GM23338 (cell line): Measurements from ENCODE around the gene KCTD18. TPM values are rescaled to one million over a fixed set of nuclear protein-coding genes. Genes with fewer than 3 reads are reported as not detected.

Experiments used
- ATAC-seq: fragments of 200-7000 bp; cut with Tn5 transposase; 3 replicates; pipeline ENCODE4 v1.9.1; 2020
- DNase-seq: peaks from one replicate; pipeline ENCODE4 v3.0.0-alpha.2; 2015; ENCODE audit warnings: low spot score
- H2AFZ ChIP-seq: fragments of 200-600 bp; sonication (generic); 2 replicates; pipeline ENCODE4 v1.8.0; 2016; ENCODE audit warnings: antibody characterized with exemption, mild to moderate bottlenecking, moderate library complexity
- H3F3A ChIP-seq: fragments of 200-600 bp; sonication (generic); replicated peaks from 2 replicates; pipeline ENCODE4 v1.8.0; 2017; ENCODE audit warnings: antibody characterized with exemption, mixed run types, low read depth
- H3K27ac ChIP-seq: fragments of 200-600 bp; sonication (generic); 2 replicates; pipeline ENCODE4 v1.6.1; 2016; ENCODE audit warnings: low read depth
- H3K27me3 ChIP-seq: fragments of 200-600 bp; sonication (generic); 2 replicates; pipeline ENCODE4 v1.8.0; 2016; ENCODE audit warnings: mild to moderate bottlenecking, mixed run types, moderate library complexity; ENCODE audit not compliant: insufficient read depth
- H3K36me3 ChIP-seq: fragments of 200-600 bp; sonication (generic); 2 replicates; pipeline ENCODE4 v1.8.0; 2016; ENCODE audit warnings: mild to moderate bottlenecking; ENCODE audit not compliant: insufficient read depth
- H3K4me1 ChIP-seq: fragments of 200-600 bp; sonication (generic); 2 replicates; pipeline ENCODE4 v1.8.0; 2016; ENCODE audit warnings: mild to moderate bottlenecking, moderate library complexity; ENCODE audit not compliant: insufficient read depth
- H3K4me2 ChIP-seq: fragments of 200-600 bp; sonication (generic); 2 replicates; pipeline ENCODE4 v1.7.1; 2017; ENCODE audit warnings: mixed run types
- H3K4me3 ChIP-seq: fragments of 200-600 bp; sonication (generic); 2 replicates; pipeline ENCODE4 v1.6.1; 2016; ENCODE audit warnings: mixed run types
- H3K79me2 ChIP-seq: fragments of 200-600 bp; sonication (generic); replicated peaks from 2 replicates; pipeline ENCODE4 v1.8.0; 2017; ENCODE audit warnings: mild to moderate bottlenecking; ENCODE audit not compliant: insufficient read depth
- H3K9me2 ChIP-seq: fragments of 200-600 bp; sonication (generic); 2 replicates; pipeline ENCODE4 v1.8.0; 2017; ENCODE audit not compliant: insufficient read depth
- H4K20me1 ChIP-seq: fragments of 200-600 bp; sonication (generic); replicated peaks from 2 replicates; pipeline ENCODE4 v1.8.0; 2017; ENCODE audit warnings: mild to moderate bottlenecking; ENCODE audit not compliant: insufficient read depth
- H3K27ac Mint-ChIP-seq: 2 replicates; pipeline ENCODE4 v1.8.0; 2020; ENCODE audit warnings: inconsistent platforms, mild to moderate bottlenecking, moderate library complexity, mixed read lengths
- H3K27me3 Mint-ChIP-seq: 3 replicates; pipeline ENCODE4 v1.8.0; 2022; ENCODE audit warnings: low read depth, mild to moderate bottlenecking, moderate library complexity, mixed read lengths, inconsistent platforms; ENCODE audit not compliant: insufficient read depth, poor library complexity
- H3K36me3 Mint-ChIP-seq: 3 replicates; pipeline ENCODE4 v1.8.0; 2021; ENCODE audit warnings: low read depth, mild to moderate bottlenecking, inconsistent platforms, moderate library complexity, mixed read lengths
- H3K4me1 Mint-ChIP-seq: 3 replicates; pipeline ENCODE4 v1.8.0; 2020; ENCODE audit warnings: mild to moderate bottlenecking, inconsistent platforms, mixed read lengths
- H3K4me3 Mint-ChIP-seq: 3 replicates; pipeline ENCODE4 v1.8.0; 2021; ENCODE audit warnings: moderate library complexity, mild to moderate bottlenecking, inconsistent platforms, mixed read lengths
- H3K9me3 Mint-ChIP-seq: 3 replicates; pipeline ENCODE4 v1.8.0; 2020; ENCODE audit warnings: moderate library complexity, mild to moderate bottlenecking, inconsistent platforms, mixed read lengths
- CREB1 ChIP-seq: fragments of 250-450 bp; sonication (Bioruptor Pico); IDR thresholded peaks from 2 replicates; pipeline ENCODE4 v1.5.0; 2020; ENCODE audit warnings: low read depth, mild to moderate bottlenecking, moderate library complexity
- EZH2 ChIP-seq: fragments of 200-600 bp; sonication (generic); IDR thresholded peaks from one replicate; pipeline ENCODE4 v1.8.0; 2017; ENCODE audit warnings: antibody characterized with exemption, mild to moderate bottlenecking, low read depth; ENCODE audit not compliant: unreplicated experiment
- EZH2phosphoT487 ChIP-seq: fragments of 200-600 bp; sonication (generic); IDR thresholded peaks from one replicate; pipeline ENCODE4 v1.8.1; 2018; ENCODE audit warnings: antibody characterized with exemption; ENCODE audit not compliant: unreplicated experiment
- JUNB ChIP-seq: IDR thresholded peaks from one replicate; pipeline ENCODE4 v1.6.1; 2016; ENCODE audit warnings: antibody characterized with exemption; ENCODE audit not compliant: unreplicated experiment
- NANOG ChIP-seq: IDR thresholded peaks from 2 replicates; pipeline ENCODE4 v1.6.1; 2016; ENCODE audit warnings: antibody characterized with exemption, borderline replicate concordance
- POLR2AphosphoS5 ChIP-seq: IDR thresholded peaks from 2 replicates; pipeline ENCODE4 v1.6.1; 2016; ENCODE audit warnings: antibody characterized with exemption, low read depth
- STAT1 ChIP-seq: IDR thresholded peaks from one replicate; pipeline ENCODE4 v1.6.1; 2016; ENCODE audit warnings: antibody characterized with exemption; ENCODE audit not compliant: unreplicated experiment
- ZNF114 ChIP-seq: fragments of 250-450 bp; sonication (Bioruptor Pico); IDR thresholded peaks from 2 replicates; pipeline ENCODE4 v1.5.0; 2020; ENCODE audit warnings: mild to moderate bottlenecking, moderate library complexity
- ZNF331 ChIP-seq: fragments of 250-450 bp; sonication (Bioruptor Pico); IDR thresholded peaks from 2 replicates; pipeline ENCODE4 v1.5.0; 2020; ENCODE audit warnings: low read depth, mild to moderate bottlenecking, moderate library complexity
- polyA plus RNA-seq: library from polyadenylated mRNA; unstranded; fragments of >200 nt; fragmentation: Nextera tagmentation; extraction: Ambion mirVana; gene quantifications from 2 replicates; pipeline ENCODE4 v1.2.1, GENCODE V29; 2016
- total RNA-seq: library from RNA; depleted of rRNA; stranded (reverse); fragments of >200 nt; shearing (Covaris generic); gene quantifications from 2 replicates; pipeline ENCODE4 v1.2.3, GENCODE V29; 2014
- TF ChIP-seq, protein P1 (sequence below): IDR thresholded peaks from one replicate; pipeline ENCODE4 v1.6.1; 2018; ENCODE audit warnings: antibody characterized with exemption; ENCODE audit not compliant: unreplicated experiment
- TF ChIP-seq, protein P2 (sequence below): IDR thresholded peaks from 2 replicates; pipeline ENCODE4 v1.6.1; 2016; ENCODE audit warnings: antibody characterized with exemption
- TF ChIP-seq, protein P3 (sequence below): fragments of 250-450 bp; sonication (Bioruptor Pico); IDR thresholded peaks from 2 replicates; pipeline ENCODE4 v1.5.0; 2020; ENCODE audit warnings: mild to moderate bottlenecking, moderate library complexity

KCTD18 gene
- total and polyA plus RNA-seq, 2 experiments from 2014 or later: 3.3 to 4.7 TPM

DNA sequence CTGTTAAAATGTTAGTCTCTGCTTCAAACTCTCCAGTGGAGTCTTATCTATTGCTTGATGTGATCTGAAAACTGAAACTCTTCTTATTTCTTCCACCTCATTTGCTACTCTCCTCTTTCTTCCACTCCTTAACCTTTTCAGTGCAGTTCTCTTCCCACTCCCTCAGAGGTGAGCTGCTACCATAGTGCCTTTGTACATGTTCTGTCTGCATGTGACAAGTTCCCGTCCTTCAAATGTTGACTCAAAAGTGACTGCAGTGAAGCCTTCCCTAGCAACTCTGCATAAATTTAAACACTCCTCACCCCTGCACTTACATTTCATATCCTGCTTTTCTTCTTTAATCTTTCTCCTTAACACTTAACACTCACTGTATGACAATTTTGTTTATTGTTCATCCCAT is 28.3 kb upstream of the KCTD18 start:
- no peaks in the 10 kb centered on the region for H3K9me2 ChIP-seq
- H3K9me3 Mint-ChIP-seq: no peaks in the 10 kb centered on the region
- H3K27me3 Mint-ChIP-seq: no peaks in the 10 kb centered on the region
- peaks cover 21% of the 10 kb centered on the region for H3K36me3 ChIP-seq
- ATAC-seq (no peak), DNase-seq (no peak)
- no peak overlapping the region for H3K27ac Mint-ChIP-seq
- no peak overlapping the region for H3K4me2 ChIP-seq
- H2AFZ ChIP-seq: no peak overlapping the region
- H3K4me1 Mint-ChIP-seq: no peaks in the 10 kb centered on the region; the same call in 2 of the 3 replicates
- H3F3A ChIP-seq: no peaks in the 10 kb centered on the region
- H3K4me1 ChIP-seq: no peaks in the 10 kb centered on the region
- TF ChIP-seq POLR2AphosphoS5 (no peak), CREB1 (CRISPR knock-in tag) (no peak), EZH2phosphoT487 (no peak), EZH2 (no peak)
- TF ChIP-seq, protein P1, sequence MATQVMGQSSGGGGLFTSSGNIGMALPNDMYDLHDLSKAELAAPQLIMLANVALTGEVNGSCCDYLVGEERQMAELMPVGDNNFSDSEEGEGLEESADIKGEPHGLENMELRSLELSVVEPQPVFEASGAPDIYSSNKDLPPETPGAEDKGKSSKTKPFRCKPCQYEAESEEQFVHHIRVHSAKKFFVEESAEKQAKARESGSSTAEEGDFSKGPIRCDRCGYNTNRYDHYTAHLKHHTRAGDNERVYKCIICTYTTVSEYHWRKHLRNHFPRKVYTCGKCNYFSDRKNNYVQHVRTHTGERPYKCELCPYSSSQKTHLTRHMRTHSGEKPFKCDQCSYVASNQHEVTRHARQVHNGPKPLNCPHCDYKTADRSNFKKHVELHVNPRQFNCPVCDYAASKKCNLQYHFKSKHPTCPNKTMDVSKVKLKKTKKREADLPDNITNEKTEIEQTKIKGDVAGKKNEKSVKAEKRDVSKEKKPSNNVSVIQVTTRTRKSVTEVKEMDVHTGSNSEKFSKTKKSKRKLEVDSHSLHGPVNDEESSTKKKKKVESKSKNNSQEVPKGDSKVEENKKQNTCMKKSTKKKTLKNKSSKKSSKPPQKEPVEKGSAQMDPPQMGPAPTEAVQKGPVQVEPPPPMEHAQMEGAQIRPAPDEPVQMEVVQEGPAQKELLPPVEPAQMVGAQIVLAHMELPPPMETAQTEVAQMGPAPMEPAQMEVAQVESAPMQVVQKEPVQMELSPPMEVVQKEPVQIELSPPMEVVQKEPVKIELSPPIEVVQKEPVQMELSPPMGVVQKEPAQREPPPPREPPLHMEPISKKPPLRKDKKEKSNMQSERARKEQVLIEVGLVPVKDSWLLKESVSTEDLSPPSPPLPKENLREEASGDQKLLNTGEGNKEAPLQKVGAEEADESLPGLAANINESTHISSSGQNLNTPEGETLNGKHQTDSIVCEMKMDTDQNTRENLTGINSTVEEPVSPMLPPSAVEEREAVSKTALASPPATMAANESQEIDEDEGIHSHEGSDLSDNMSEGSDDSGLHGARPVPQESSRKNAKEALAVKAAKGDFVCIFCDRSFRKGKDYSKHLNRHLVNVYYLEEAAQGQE: no peak
- H3K4me3 Mint-ChIP-seq: no peak overlapping the region
- no peaks in the 10 kb centered on the region for H3K27me3 ChIP-seq
- no peaks in the 10 kb centered on the region for H3K79me2 ChIP-seq
- no peak overlapping the region for H3K27ac ChIP-seq
- H3K36me3 Mint-ChIP-seq: peaks cover 35% of the 10 kb centered on the region
- H3K4me3 ChIP-seq: no peak overlapping the region
- 0 out of 2 replicates have a peak, but pooled peaks cover 2% of the 10 kb centered on the region for H4K20me1 ChIP-seq

DNA sequence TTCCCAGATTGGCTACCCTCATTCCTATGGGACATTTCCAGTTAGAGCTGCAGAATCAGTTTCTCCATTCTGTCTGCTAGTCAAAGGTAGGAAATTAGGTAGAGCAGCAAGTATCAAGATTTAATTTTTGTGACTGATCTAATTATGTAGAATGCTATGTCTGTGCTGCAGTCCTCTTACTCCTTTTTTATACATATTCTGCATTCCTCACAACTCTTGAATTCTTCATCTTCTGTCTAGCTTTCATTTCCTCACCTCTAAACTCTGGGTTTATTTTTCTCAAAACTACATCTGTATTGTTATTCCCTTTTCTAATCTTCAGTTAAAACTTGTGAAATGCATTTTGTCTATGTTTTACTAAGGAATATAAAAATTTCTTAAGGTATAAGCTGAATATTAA is 24.7 kb upstream of the KCTD18 start:
- H3K27me3 ChIP-seq: no peaks in the 10 kb centered on the region
- no peak overlapping the region for H3K27ac Mint-ChIP-seq
- H3K36me3 Mint-ChIP-seq: peaks cover 6% of the 10 kb centered on the region; the same call in 2 of the 3 replicates
- no peak overlapping the region for H2AFZ ChIP-seq
- no peaks in the 10 kb centered on the region for H3K9me3 Mint-ChIP-seq
- peaks cover 15% of the 10 kb centered on the region for H3K36me3 ChIP-seq
- H3K27me3 Mint-ChIP-seq: no peaks in the 10 kb centered on the region
- no peak overlapping the region for H3K4me3 Mint-ChIP-seq
- H3K27ac ChIP-seq: no peak overlapping the region
- H3K9me2 ChIP-seq: no peaks in the 10 kb centered on the region
- no peaks in the 10 kb centered on the region for H3K4me1 ChIP-seq
- H3F3A ChIP-seq: no peaks in the 10 kb centered on the region
- no peak overlapping the region for H3K4me3 ChIP-seq
- peaks cover 3% of the 10 kb centered on the region for H4K20me1 ChIP-seq
- H3K4me2 ChIP-seq: no peak overlapping the region
- H3K79me2 ChIP-seq: peaks cover 13% of the 10 kb centered on the region
- DNase-seq: no peak
- no peaks in the 10 kb centered on the region; the same call in 2 of the 3 replicates for H3K4me1 Mint-ChIP-seq
- no peak for ATAC-seq
- TF ChIP-seq ZNF331 (CRISPR knock-in tag) (no peak), EZH2phosphoT487 (no peak), ZNF114 (CRISPR knock-in tag) (no peak), JUNB (no peak), NANOG (no peak), STAT1 (no peak)
- TF ChIP-seq, protein P2, sequence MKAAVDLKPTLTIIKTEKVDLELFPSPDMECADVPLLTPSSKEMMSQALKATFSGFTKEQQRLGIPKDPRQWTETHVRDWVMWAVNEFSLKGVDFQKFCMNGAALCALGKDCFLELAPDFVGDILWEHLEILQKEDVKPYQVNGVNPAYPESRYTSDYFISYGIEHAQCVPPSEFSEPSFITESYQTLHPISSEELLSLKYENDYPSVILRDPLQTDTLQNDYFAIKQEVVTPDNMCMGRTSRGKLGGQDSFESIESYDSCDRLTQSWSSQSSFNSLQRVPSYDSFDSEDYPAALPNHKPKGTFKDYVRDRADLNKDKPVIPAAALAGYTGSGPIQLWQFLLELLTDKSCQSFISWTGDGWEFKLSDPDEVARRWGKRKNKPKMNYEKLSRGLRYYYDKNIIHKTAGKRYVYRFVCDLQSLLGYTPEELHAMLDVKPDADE: no peak
- TF ChIP-seq, protein P3, sequence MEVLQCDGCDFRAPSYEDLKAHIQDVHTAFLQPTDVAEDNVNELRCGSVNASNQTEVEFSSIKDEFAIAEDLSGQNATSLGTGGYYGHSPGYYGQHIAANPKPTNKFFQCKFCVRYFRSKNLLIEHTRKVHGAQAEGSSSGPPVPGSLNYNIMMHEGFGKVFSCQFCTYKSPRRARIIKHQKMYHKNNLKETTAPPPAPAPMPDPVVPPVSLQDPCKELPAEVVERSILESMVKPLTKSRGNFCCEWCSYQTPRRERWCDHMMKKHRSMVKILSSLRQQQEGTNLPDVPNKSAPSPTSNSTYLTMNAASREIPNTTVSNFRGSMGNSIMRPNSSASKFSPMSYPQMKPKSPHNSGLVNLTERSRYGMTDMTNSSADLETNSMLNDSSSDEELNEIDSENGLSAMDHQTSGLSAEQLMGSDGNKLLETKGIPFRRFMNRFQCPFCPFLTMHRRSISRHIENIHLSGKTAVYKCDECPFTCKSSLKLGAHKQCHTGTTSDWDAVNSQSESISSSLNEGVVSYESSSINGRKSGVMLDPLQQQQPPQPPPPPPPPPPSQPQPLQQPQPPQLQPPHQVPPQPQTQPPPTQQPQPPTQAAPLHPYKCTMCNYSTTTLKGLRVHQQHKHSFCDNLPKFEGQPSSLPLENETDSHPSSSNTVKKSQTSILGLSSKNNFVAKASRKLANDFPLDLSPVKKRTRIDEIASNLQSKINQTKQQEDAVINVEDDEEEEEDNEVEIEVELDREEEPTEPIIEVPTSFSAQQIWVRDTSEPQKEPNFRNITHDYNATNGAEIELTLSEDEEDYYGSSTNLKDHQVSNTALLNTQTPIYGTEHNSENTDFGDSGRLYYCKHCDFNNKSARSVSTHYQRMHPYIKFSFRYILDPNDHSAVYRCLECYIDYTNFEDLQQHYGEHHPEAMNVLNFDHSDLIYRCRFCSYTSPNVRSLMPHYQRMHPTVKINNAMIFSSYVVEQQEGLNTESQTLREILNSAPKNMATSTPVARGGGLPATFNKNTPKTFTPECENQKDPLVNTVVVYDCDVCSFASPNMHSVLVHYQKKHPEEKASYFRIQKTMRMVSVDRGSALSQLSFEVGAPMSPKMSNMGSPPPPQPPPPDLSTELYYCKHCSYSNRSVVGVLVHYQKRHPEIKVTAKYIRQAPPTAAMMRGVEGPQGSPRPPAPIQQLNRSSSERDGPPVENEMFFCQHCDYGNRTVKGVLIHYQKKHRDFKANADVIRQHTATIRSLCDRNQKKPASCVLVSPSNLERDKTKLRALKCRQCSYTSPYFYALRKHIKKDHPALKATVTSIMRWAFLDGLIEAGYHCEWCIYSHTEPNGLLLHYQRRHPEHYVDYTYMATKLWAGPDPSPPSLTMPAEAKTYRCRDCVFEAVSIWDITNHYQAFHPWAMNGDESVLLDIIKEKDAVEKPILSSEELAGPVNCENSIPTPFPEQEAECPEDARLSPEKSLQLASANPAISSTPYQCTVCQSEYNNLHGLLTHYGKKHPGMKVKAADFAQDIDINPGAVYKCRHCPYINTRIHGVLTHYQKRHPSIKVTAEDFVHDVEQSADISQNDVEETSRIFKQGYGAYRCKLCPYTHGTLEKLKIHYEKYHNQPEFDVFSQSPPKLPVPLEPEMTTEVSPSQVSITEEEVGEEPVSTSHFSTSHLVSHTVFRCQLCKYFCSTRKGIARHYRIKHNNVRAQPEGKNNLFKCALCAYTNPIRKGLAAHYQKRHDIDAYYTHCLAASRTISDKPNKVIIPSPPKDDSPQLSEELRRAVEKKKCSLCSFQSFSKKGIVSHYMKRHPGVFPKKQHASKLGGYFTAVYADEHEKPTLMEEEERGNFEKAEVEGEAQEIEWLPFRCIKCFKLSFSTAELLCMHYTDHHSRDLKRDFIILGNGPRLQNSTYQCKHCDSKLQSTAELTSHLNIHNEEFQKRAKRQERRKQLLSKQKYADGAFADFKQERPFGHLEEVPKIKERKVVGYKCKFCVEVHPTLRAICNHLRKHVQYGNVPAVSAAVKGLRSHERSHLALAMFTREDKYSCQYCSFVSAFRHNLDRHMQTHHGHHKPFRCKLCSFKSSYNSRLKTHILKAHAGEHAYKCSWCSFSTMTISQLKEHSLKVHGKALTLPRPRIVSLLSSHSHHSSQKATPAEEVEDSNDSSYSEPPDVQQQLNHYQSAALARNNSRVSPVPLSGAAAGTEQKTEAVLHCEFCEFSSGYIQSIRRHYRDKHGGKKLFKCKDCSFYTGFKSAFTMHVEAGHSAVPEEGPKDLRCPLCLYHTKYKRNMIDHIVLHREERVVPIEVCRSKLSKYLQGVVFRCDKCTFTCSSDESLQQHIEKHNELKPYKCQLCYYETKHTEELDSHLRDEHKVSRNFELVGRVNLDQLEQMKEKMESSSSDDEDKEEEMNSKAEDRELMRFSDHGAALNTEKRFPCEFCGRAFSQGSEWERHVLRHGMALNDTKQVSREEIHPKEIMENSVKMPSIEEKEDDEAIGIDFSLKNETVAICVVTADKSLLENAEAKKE (CRISPR knock-in tag): no peak
